Measurements from ENCODE around the gene SPATA24. TPM values are rescaled to one million over a fixed set of nuclear protein-coding genes. Genes with fewer than 3 reads are reported as not detected.

The SPATA24 gene
- total and polyA plus RNA-seq, 2 of the 13 experiments (the other 11 are each of a cell fraction or from before 2014, with no cell fraction given) = 6.0 to 11.1 TPM

- TF ChIP-seq GMEB1 (CRISPR knock-in tag; IDR thresholded peaks at IDR 0.05; ENCODE audit: borderline replicate concordance) (no peak), ZNF124 (CRISPR knock-in tag; IDR thresholded peaks at IDR 0.05) (no peak), TCF12 (IDR thresholded peaks at IDR 0.05) (no peak), TCF12 (CRISPR knock-in tag; IDR thresholded peaks at IDR 0.05) (no peak), ZNF607 (CRISPR knock-in tag; IDR thresholded peaks at IDR 0.05; ENCODE audit: borderline replicate concordance) (no peak), MATR3 (CRISPR knock-in tag; IDR thresholded peaks at IDR 0.05) (no peak), RNF2 (conservative IDR thresholded peaks at IDR 0.05; ENCODE audit: low read depth) (no peak), ZBED4 (CRISPR knock-in tag; IDR thresholded peaks at IDR 0.05; ENCODE audit: borderline replicate concordance) (peak; percentile 29; the same call in 1 of the 2 replicates), DBP (CRISPR knock-in tag; IDR thresholded peaks at IDR 0.05; ENCODE audit: not compliant biosample characterization) (no peak), ARID4A (CRISPR knock-in tag; IDR thresholded peaks at IDR 0.05; ENCODE audit: borderline replicate concordance) (peak; percentile 40; the same call in 1 of the 2 replicates), ZNF251 (CRISPR knock-in tag; IDR thresholded peaks at IDR 0.05) (no peak), GFI1 (CRISPR knock-in tag; IDR thresholded peaks at IDR 0.05; ENCODE audit: borderline replicate concordance) (no peak), KDM3A (CRISPR knock-in tag; IDR thresholded peaks at IDR 0.05; ENCODE audit: low read depth) (no peak), ZNF574 (CRISPR knock-in tag; IDR thresholded peaks at IDR 0.05) (0 out of 2 replicates have a peak, but pooled peaks have one; percentile 25)
Observed at GRCh38 chr5:139385061-139386049, 18.5 kb downstream of the SPATA24 start (continued).

Data from HepG2 (cell line).